Loucy (cell line): Measurements from ENCODE around the gene TCF7L2.

Experiments
- H2AFZ ChIP-seq: fragments of 200-600 bp; sonication (generic); 2 replicates; pipeline ENCODE4 v1.6.0; 2016; ENCODE audit warnings: antibody characterized with exemption, mild to moderate bottlenecking, low read length, moderate library complexity
- H3F3A ChIP-seq: fragments of 200-600 bp; 2 replicates; pipeline ENCODE4 v1.6.0; 2016; ENCODE audit warnings: antibody characterized with exemption, low read depth, mild to moderate bottlenecking
- H3K27me3 ChIP-seq: fragments of 200-600 bp; sonication (generic); 2 replicates; pipeline ENCODE4 v1.6.1; 2014; ENCODE audit warnings: low read length, mild to moderate bottlenecking; ENCODE audit not compliant: insufficient read depth, poor library complexity, severe bottlenecking
- H3K36me3 ChIP-seq: fragments of 200-600 bp; sonication (generic); 2 replicates; pipeline ENCODE4 v1.6.1; 2016; ENCODE audit warnings: low read length; ENCODE audit not compliant: insufficient read depth
- H3K4me1 ChIP-seq: fragments of 200-600 bp; sonication (generic); 2 replicates; pipeline ENCODE4 v1.5.1; 2014; ENCODE audit warnings: low read length, mild to moderate bottlenecking; ENCODE audit not compliant: insufficient read depth, poor library complexity, severe bottlenecking
- H3K4me2 ChIP-seq: fragments of 200-600 bp; sonication (generic); 2 replicates; pipeline ENCODE4 v1.6.0; 2014; ENCODE audit warnings: antibody characterized with exemption, low read length, low read depth, mild to moderate bottlenecking; ENCODE audit not compliant: poor library complexity, severe bottlenecking
- H3K4me3 ChIP-seq: fragments of 200-600 bp; sonication (generic); 2 replicates; pipeline ENCODE4 v1.5.1; 2014; ENCODE audit warnings: low read length, mild to moderate bottlenecking, mixed read lengths; ENCODE audit not compliant: poor library complexity, severe bottlenecking
- H3K79me2 ChIP-seq: fragments of 200-600 bp; sonication (generic); 2 replicates; pipeline ENCODE4 v1.6.1; 2014; ENCODE audit warnings: low read length; ENCODE audit not compliant: insufficient read depth
- H3K9ac ChIP-seq: fragments of 200-600 bp; sonication (generic); 2 replicates; pipeline ENCODE4 v1.6.0; 2014; ENCODE audit warnings: mild to moderate bottlenecking, low read depth, low read length, moderate library complexity; ENCODE audit not compliant: poor library complexity, severe bottlenecking
- H3K9me2 ChIP-seq: fragments of 200-600 bp; sonication (generic); replicated peaks from 2 replicates; pipeline ENCODE4 v1.6.1; 2016; ENCODE audit warnings: low read depth, low read length, mixed read lengths
- H3K9me3 ChIP-seq: fragments of 200-600 bp; sonication (generic); 2 replicates; pipeline ENCODE4 v1.6.1; 2014; ENCODE audit warnings: mild to moderate bottlenecking, antibody characterized with exemption, low read length, low read depth; ENCODE audit not compliant: insufficient read depth
- H4K20me1 ChIP-seq: fragments of 200-600 bp; sonication (generic); 2 replicates; pipeline ENCODE4 v1.6.0; 2014; ENCODE audit warnings: antibody characterized with exemption, low read length, mild to moderate bottlenecking; ENCODE audit not compliant: insufficient read depth, poor library complexity, severe bottlenecking
- EZH2phosphoT487 ChIP-seq: fragments of 200-600 bp; IDR thresholded peaks from 2 replicates; pipeline ENCODE4 v1.6.1; 2018; ENCODE audit warnings: antibody characterized with exemption, mild to moderate bottlenecking, moderate library complexity, borderline replicate concordance
- TF ChIP-seq, protein P1 (sequence below): fragments of 200-600 bp; sonication (generic); conservative IDR thresholded peaks from 2 replicates; pipeline ENCODE4 v1.5.1; 2014; ENCODE audit warnings: mild to moderate bottlenecking, antibody characterized with exemption, low read length

Gene TCF7L2

DNA sequence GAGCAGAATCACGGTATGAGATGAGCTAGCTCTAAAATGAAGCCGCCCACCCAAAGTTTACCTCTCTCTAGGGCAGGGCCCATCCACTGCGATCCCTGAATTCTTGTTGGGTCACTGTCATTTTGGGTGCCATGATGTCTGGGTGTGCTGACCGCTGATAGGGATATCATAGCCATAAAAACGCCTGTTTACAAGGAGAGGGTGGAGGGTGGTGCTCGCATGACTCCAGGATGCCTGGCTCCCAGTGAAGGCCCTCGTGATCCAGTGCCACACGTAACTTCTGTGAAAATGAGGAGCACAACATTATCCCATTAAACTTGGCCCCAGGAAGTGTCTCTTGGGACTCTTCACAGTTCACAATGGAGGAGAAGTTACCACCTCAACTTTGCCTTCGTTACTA lies 139.5 kb downstream of the TCF7L2 start:
- Histone ChIP-seq H4K20me1 (peaks cover 9% of the 10 kb centered on the region), H3K79me2 (no peaks in the 10 kb centered on the region), H3K9me3 (no peaks in the 10 kb centered on the region), H3K4me2 (no peak overlapping the region), H3K4me3 (no peak overlapping the region), H3K9me2 (no peaks in the 10 kb centered on the region), H3K9ac (no peak overlapping the region), H3F3A (no peaks in the 10 kb centered on the region), H3K36me3 (no peaks in the 10 kb centered on the region), H2AFZ (no peak overlapping the region), H3K4me1 (peaks cover 12% of the 10 kb centered on the region), H3K27me3 (no peaks in the 10 kb centered on the region)
- TF ChIP-seq, protein P1, sequence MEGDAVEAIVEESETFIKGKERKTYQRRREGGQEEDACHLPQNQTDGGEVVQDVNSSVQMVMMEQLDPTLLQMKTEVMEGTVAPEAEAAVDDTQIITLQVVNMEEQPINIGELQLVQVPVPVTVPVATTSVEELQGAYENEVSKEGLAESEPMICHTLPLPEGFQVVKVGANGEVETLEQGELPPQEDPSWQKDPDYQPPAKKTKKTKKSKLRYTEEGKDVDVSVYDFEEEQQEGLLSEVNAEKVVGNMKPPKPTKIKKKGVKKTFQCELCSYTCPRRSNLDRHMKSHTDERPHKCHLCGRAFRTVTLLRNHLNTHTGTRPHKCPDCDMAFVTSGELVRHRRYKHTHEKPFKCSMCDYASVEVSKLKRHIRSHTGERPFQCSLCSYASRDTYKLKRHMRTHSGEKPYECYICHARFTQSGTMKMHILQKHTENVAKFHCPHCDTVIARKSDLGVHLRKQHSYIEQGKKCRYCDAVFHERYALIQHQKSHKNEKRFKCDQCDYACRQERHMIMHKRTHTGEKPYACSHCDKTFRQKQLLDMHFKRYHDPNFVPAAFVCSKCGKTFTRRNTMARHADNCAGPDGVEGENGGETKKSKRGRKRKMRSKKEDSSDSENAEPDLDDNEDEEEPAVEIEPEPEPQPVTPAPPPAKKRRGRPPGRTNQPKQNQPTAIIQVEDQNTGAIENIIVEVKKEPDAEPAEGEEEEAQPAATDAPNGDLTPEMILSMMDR: no peak
- TF ChIP-seq EZH2phosphoT487: no peak

DNA sequence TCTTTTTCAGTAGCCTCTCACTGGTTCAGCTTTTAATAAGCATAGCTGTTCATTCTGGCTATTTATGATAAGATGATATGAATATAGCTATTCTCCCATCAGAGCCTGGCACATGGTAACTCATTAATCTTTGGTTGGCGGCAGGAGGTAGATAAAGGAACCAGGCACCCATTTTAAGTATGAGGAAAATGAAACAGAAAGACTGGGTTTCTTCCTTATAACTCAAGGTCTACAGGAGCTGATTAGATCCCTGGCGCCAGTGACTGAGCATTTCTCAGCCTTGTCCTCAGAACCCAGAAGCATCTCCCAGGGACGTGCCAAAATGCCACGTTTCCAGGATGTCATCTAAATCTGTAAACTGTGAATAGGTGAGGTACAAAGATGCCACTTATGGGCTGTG lies 141.9 kb downstream of the TCF7L2 start:
- peaks cover 25% of the 10 kb centered on the region for H4K20me1 ChIP-seq
- no peaks in the 10 kb centered on the region for H3K27me3 ChIP-seq
- H3K9me3 ChIP-seq: no peaks in the 10 kb centered on the region
- H3K4me3 ChIP-seq: no peak overlapping the region
- TF ChIP-seq EZH2phosphoT487: no peak
- TF ChIP-seq, protein P1: no peak
- H3K4me2 ChIP-seq: no peak overlapping the region
- peaks cover 15% of the 10 kb centered on the region for H3K4me1 ChIP-seq
- H2AFZ ChIP-seq: no peak overlapping the region
- no peaks in the 10 kb centered on the region for H3F3A ChIP-seq
- H3K36me3 ChIP-seq: no peaks in the 10 kb centered on the region
- H3K9ac ChIP-seq: no peak overlapping the region
- H3K9me2 ChIP-seq: no peaks in the 10 kb centered on the region
- H3K79me2 ChIP-seq: no peaks in the 10 kb centered on the region

DNA sequence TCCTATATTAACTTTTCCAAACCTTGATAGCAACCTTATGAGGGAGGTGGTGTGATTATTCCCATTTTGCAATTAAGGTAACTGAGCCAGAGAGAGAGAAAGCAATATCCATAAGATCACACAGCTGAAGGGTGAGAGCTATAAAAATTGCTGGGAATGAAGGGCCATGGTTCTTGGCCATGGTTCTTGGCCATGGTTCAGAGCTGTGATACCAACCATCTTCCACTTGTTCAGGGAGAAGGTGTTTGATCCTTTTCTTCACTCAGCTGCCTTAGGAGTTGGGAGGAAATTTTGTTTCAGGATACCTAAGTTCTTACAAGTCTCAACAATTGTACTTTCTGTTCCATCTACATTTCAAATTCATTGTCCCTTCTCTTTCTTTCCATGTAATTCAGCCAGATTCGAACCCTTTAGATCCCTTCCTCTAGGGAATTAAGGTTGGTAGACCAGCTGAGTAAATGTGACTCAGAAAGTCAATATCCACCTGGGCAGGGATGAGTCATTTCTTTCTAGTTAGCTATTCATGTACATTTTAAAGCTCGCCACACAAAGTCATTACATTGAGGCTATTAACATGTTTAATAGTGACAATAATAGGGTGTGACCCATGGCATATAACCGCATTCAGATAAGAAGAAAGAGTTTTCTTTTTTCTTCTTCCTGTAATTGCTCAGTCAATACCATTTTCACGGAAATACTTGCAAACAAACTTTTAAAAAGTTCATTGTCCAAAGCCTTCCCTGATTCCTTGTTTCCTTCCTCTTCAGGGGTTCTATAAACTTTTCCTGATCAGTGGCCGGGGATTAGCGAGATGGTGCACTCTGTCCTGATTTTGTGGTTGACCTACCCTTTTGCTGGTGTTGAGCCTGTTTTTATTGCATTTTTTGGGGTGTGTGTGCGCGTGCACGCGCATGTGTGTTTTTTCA lies 143.4 kb downstream of the TCF7L2 start:
- no peaks in the 10 kb centered on the region for H3K79me2 ChIP-seq
- H3K4me1 ChIP-seq: peaks cover 17% of the 10 kb centered on the region
- no peaks in the 10 kb centered on the region for H3K27me3 ChIP-seq
- H4K20me1 ChIP-seq: peaks cover 25% of the 10 kb centered on the region
- peak overlapping the region; percentile 71 for H3K4me2 ChIP-seq
- no peaks in the 10 kb centered on the region for H3K36me3 ChIP-seq
- no peak overlapping the region for H2AFZ ChIP-seq
- H3K9me3 ChIP-seq: no peaks in the 10 kb centered on the region
- no peak overlapping the region for H3K9ac ChIP-seq
- no peaks in the 10 kb centered on the region for H3K9me2 ChIP-seq
- TF ChIP-seq, protein P1: no peak
- no peak for TF ChIP-seq EZH2phosphoT487
- H3K4me3 ChIP-seq: peak overlapping the region; percentile 43
- no peaks in the 10 kb centered on the region for H3F3A ChIP-seq
